ENCODE measurements around the gene VASH1. TPM values are rescaled to one million over a fixed set of nuclear protein-coding genes. Genes with fewer than 3 reads are reported as not detected.

Gene VASH1
- total RNA-seq, 2 experiments from 2014 or later, result 1.7 to 2.3 TPM

DNA sequence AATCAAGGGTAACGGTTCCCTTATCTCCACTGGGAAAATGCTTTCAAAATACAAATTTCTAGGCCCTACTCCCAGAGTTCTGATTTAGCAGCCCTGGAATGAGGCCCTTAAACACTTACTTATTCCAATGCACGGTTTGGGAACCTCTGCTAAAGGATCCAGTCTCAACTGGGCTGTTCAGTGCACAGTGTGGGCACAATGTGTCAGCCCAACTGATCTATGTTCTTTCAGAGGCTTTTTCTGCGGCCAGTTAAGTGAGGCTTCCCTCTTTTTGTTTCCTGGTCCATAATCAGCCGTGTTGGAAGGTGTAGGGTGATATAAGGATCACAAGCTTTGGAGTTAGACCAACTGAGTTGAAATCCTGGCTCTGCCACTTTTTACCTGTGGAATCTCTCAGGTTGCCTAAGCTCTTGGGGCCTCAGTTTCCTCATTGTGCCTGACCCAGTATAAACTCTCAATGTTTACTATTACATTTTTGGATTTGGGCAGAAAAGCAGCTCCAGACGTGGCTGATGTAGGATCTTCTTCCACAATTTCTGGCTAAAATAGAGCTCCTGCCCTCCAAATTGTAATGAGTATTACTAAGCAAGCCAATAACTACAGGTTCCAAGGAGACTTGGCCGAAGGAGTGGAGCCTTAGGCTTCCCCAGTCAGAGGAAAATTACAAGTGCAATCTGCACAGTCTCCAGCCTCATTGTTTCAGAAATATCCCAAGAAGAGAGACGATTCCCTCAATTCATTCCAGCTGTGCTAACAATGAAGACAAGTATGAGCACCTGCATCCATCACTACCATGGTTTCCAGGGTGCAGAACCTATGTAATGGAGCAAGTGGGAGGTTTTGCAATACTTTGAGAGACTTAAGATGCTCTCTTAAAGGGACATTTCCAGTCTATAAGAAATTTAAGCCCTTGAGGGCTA, 53.7 kb downstream of the VASH1 start:
- no peaks in the 10 kb centered on the region for H3K27me3 Mint-ChIP-seq
- no peak overlapping the region for H3K27ac Mint-ChIP-seq
- H3K4me3 Mint-ChIP-seq, result no peak overlapping the region
- DNase-seq, result no peak
- peaks cover 16% of the 10 kb centered on the region for H3K4me1 Mint-ChIP-seq
- H3K9me3 Mint-ChIP-seq, result no peaks in the 10 kb centered on the region
- H3K36me3 Mint-ChIP-seq, result no peaks in the 10 kb centered on the region

GRCh38 chr14:76820700-76821099, 59.4 kb downstream of the VASH1 start:
- Mint-ChIP-seq H3K4me3 (no peak overlapping the region), H3K27me3 (peaks cover 5% of the 10 kb centered on the region), H3K9me3 (no peaks in the 10 kb centered on the region), H3K4me1 (no peaks in the 10 kb centered on the region), H3K36me3 (no peaks in the 10 kb centered on the region), H3K27ac (no peak overlapping the region)
- no peak for DNase-seq

- DNase-seq, result no peak
- Mint-ChIP-seq H3K27ac (no peak within 1 kb of the TSS), H3K27me3 (no peaks in the 10 kb centered on the region), H3K36me3 (no peaks in the 10 kb centered on the region), H3K9me3 (no peaks in the 10 kb centered on the region), H3K4me1 (no peaks in the 10 kb centered on the region), H3K4me3 (no peak within 1 kb of the TSS)
Measured at GRCh38 chr14:76826122-76826521, 64.9 kb downstream of the VASH1 start, which contains the start of gene LRRC74A. TSS of gene LRRC74A (plus strand) at chr14:76826408. CDS start at chr14:76826698, 290 bp downstream.

DNA sequence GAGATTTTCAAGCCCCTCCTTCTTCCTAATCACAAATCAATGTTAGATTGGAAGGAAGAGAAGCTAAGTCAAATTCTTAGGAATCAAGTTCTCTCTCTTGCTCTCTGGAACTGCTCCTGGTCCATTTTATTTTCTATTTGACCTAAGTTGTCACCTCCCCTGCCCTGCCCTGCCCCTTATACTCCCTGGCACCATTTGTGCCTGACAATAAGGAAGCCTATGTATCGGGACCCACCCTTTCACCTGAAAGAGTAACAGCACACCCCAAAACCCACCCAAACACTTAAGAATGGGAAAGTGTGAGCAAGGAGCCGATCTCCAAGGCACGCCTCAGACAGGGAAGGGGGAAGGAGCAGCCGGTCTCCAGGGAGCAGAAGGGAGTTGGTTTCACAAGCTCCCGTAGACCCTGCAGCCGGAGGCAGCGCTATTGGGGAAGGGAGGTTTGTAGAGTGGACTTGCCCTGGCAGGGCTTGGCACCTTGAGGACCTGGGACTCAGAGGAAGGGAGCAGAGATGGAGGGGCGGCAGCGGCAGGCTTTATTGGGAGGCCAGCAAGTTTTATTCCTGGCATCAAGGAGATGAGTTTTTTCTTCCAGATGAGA, 66.5 kb downstream of the VASH1 start:
- no peaks in the 10 kb centered on the region for H3K4me1 Mint-ChIP-seq
- no peak for DNase-seq
- no peaks in the 10 kb centered on the region for H3K36me3 Mint-ChIP-seq
- H3K4me3 Mint-ChIP-seq, result no peak overlapping the region
- H3K27me3 Mint-ChIP-seq, result no peaks in the 10 kb centered on the region
- H3K27ac Mint-ChIP-seq, result no peak overlapping the region
- H3K9me3 Mint-ChIP-seq, result no peaks in the 10 kb centered on the region

DNA sequence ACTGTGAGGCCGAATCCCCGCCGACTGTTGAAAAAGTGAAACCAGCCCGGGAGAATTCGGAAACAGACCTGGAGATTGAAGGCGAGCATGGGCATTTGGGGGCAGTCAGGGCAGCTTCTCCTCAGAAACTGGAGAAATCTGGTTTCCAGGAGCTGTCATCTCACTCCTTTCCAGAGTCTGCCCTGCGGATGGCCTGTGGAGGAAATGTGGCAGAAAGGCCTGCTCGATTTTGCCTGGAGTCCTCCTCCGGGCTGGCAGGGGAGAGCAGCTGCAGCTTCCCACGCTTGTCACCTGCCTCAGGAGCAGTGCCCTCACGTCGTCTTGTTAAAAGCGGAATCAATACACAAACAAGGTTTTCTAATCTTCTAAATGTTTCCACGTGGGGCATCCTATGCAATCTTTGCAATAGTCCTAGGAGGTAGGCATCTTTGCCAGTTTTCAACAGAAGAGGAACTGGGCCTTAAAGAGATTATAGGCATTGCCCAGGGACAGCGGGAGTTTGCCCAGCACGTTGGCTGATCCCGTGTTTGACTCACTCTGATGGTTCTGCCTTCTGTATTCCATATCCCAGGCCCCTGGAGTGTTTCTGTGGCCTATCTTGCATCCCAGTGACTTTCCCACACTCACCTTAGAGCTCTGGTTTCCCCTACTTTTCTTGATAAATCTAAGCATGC, 67.2 kb downstream of the VASH1 start:
- Mint-ChIP-seq H3K9me3 (no peaks in the 10 kb centered on the region), H3K27me3 (no peaks in the 10 kb centered on the region), H3K4me3 (no peak overlapping the region), H3K27ac (no peak overlapping the region), H3K36me3 (no peaks in the 10 kb centered on the region), H3K4me1 (no peaks in the 10 kb centered on the region)
- no peak for DNase-seq

GRCh38 chr14:76829013-76829365, 67.7 kb downstream of the VASH1 start:
- no peak for DNase-seq
- Mint-ChIP-seq H3K4me1 (no peaks in the 10 kb centered on the region), H3K4me3 (no peak overlapping the region), H3K36me3 (no peaks in the 10 kb centered on the region), H3K27ac (no peak overlapping the region), H3K9me3 (no peaks in the 10 kb centered on the region), H3K27me3 (no peaks in the 10 kb centered on the region)

- DNase-seq, result no peak
- Mint-ChIP-seq H3K27ac (no peak overlapping the region), H3K4me3 (no peak overlapping the region), H3K27me3 (peaks cover 4% of the 10 kb centered on the region), H3K4me1 (no peaks in the 10 kb centered on the region), H3K9me3 (no peaks in the 10 kb centered on the region), H3K36me3 (no peaks in the 10 kb centered on the region)
Measured at GRCh38 chr14:76829650-76830421, 68.6 kb downstream of the VASH1 start.

DNA sequence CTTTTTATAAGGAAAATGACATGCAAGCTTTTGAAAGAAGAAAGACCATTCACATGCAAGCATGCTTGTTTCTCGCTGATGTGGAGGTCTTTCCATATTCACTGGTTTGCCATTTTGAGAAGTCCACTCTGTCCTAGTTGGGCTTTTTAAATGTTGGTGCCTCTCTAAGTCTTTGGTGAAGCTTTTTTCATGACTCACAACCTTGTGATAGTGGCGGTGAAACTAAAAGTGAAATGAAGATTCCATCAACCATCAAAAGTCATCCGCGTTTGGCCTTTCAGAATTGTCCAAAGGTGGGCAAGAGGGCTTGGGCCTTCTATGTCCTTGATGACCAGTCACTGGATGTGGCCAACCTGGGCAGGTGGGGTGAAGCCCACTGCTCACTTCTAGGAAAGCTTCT, 69.3 kb downstream of the VASH1 start:
- H3K27ac Mint-ChIP-seq, result no peak overlapping the region
- no peaks in the 10 kb centered on the region for H3K9me3 Mint-ChIP-seq
- no peak for DNase-seq

DNA sequence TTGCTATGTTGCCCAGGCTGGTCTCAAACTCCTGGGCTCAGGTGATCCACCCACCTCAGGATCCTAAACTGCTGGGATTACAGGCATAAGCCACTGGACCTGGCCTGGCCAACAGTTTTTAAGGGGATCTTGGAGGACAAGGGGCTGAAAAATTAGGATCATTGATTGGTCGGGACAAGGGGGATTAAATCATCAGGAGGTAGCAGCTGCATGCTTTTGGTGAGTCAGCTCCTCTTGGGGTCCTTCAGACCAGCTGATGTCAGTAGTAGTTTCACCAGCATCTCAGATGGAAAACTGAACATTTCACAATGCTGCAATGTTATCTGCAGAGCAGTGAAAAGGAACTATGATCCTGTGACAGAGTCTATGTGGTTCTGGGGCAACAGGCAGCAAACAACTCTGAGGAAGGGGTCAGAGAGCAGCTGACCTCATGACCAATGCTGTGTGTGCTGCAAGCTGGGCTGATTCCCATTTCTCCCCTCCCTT, 71.3 kb downstream of the VASH1 start:
- H3K27me3 Mint-ChIP-seq, result peaks cover 4% of the 10 kb centered on the region
- H3K9me3 Mint-ChIP-seq, result no peaks in the 10 kb centered on the region
- H3K36me3 Mint-ChIP-seq, result no peaks in the 10 kb centered on the region
- DNase-seq, result no peak
- no peak overlapping the region for H3K4me3 Mint-ChIP-seq
- H3K27ac Mint-ChIP-seq, result no peak overlapping the region
- H3K4me1 Mint-ChIP-seq, result no peaks in the 10 kb centered on the region

More for the DNA sequence above, 69.3 kb downstream of the VASH1 start:
- H3K4me3 Mint-ChIP-seq, result no peak overlapping the region
- no peaks in the 10 kb centered on the region for H3K4me1 Mint-ChIP-seq
- peaks cover 4% of the 10 kb centered on the region for H3K27me3 Mint-ChIP-seq
- H3K36me3 Mint-ChIP-seq, result no peaks in the 10 kb centered on the region

Other genes starting within 250 kb of the VASH1 start
- gene ANGEL1, start 51.4 kb downstream of the VASH1 start, total RNA-seq, result 10 to 100 TPM; 14.9 to 17.1 TPM
- not detected for gene LRRC74A, start 64.9 kb downstream of the VASH1 start, total RNA-seq

Data from activated naive CD8-positive, alpha-beta T cell treated with anti-CD3 and anti-CD28 coated beads for 36 hours (primary cell).